SK-N-SH treated with all-trans-retinoic acid at 6 μM for 48 hours (cell line): ENCODE measurements around the gene CBX8.

Source experiments
- OSR1 ChIP-seq: fragments of 250-450 bp; sonication (Bioruptor Pico); IDR thresholded peaks from 2 replicates; pipeline ENCODE4 v1.8.0; 2022; ENCODE audit warnings: moderate library complexity, mild to moderate bottlenecking, inconsistent platforms
- PATZ1 ChIP-seq: fragments of 250-450 bp; sonication (Bioruptor Pico); IDR thresholded peaks from 2 replicates; pipeline ENCODE4 v1.8.0; 2020; ENCODE audit warnings: mild to moderate bottlenecking, moderate library complexity, borderline replicate concordance
- RARB ChIP-seq: fragments of 250-450 bp; sonication (Bioruptor Pico); IDR thresholded peaks from 2 replicates; pipeline ENCODE4 v1.8.0; 2021; ENCODE audit warnings: mild to moderate bottlenecking, moderate library complexity
- TCF4 ChIP-seq: fragments of 250-450 bp; sonication (Bioruptor Pico); IDR thresholded peaks from 2 replicates; pipeline ENCODE4 v1.8.0; 2021; ENCODE audit warnings: mild to moderate bottlenecking, moderate library complexity, borderline replicate concordance
- ZFP3 ChIP-seq: fragments of 250-450 bp; sonication (Bioruptor Pico); IDR thresholded peaks from 2 replicates; pipeline ENCODE4 v1.5.0; 2020; ENCODE audit warnings: mild to moderate bottlenecking, moderate library complexity
- ZFP30 ChIP-seq: fragments of 450-650 bp; formaldehyde crosslinking; IDR thresholded peaks from 2 replicates; pipeline ENCODE4 v1.5.0; 2022; ENCODE audit warnings: mild to moderate bottlenecking, moderate library complexity

GRCh38 chr17:79818026-79818758 is 21.3 kb upstream of the CBX8 start:
- TF ChIP-seq TCF4 (CRISPR knock-in tag) (no peak), OSR1 (CRISPR knock-in tag) (no peak), RARB (CRISPR knock-in tag) (no peak), ZFP30 (CRISPR knock-in tag) (no peak), PATZ1 (no peak), ZFP3 (no peak)
